Measurements from ENCODE around the gene CMYA5.
A peak's percentile ranks its signal among the peaks of the same experiment; 100 is the strongest.

The CMYA5 gene

GRCh38 chr5:79800979-79801827, 111.6 kb downstream of the CMYA5 start:
- DNase-seq = no peak

DNA sequence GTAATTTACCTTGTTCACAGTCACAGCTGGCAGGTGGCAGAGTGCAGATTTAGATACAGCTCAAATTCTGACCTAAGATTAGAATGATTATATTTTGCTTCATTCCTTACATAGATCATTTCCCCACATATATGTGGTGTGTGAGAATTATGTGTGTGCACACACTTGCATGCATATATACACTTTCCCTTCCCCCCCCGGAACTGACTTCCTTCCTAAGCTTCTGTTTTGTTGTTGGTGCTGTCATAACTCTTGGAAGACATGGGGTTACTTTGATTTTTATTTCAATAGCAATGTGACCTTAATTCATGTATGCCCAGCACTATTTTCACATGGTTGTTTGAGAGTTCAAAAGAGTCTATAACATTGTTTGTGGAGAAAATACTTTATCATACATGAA, 112.8 kb downstream of the CMYA5 start:
- DNase-seq = no peak

- no peak for DNase-seq
These were observed 113.4 kb downstream of the CMYA5 start for GRCh38 chr5:79803007-79803406.

- DNase-seq = no peak
These were observed 117.1 kb downstream of the CMYA5 start for GRCh38 chr5:79806741-79807140.

- no peak for DNase-seq
These were observed 120.1 kb downstream of the CMYA5 start for GRCh38 chr5:79809743-79810142.

GRCh38 chr5:79811081-79811480, 121.4 kb downstream of the CMYA5 start:
- DNase-seq = no peak

DNA sequence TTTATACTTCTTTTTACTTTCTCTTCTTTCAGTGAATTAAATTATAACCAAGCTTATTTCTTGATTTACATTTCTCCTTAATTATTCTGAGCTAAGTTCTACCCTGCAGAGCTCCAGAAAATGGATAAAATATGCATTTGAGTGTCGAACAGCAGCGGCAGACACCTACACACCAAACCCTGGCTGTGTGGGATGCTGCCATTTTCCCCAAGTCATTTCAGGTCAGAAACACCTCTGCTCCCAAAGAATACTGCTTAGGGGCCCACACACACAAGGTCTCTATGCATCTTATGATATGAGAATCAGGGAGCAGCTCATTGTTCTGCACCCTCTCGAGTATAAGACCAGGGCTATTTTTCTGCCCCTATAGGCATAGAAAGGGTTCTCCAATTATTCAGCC, 122.3 kb downstream of the CMYA5 start:
- DNase-seq = no peak

DNA sequence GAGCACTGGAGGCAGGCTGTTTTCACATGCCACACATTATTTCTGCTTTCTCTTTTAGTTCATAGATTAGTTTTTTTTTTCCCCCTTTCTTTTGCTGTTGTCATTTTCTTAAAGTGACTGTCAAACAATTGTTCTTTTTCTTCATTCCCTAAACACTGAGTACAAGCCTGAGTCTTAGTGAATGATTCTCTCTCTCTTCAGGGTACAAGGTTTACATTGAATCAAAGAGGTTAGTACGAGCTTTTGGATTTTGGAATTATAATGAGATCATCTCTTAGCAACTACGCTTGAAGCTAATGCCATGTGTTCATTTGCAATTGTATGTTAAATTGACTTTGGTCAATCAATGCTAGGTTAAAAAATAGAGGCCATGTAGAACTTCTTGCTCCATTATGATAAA, 125.1 kb downstream of the CMYA5 start:
- no peak for DNase-seq

DNA sequence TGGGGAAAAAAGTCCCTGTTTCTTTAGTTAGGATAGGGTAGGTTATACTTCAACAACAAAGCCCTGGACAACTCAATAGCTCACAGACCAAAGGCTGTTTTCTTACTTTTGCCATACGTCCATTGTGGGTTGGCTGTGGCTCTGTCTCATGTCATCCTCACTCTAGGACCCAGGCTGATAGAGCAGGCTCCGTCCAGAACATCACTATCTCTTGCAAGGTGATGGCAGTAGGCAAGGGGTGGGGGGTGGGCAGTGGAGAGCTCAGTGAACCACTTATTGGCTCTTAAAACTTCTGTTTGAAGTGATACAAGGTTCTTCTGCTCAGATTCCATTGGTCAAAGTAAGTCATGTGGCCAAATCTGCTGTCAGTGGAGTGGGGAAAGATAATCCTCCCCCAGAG, 126.4 kb downstream of the CMYA5 start:
- no peak for DNase-seq

DNA sequence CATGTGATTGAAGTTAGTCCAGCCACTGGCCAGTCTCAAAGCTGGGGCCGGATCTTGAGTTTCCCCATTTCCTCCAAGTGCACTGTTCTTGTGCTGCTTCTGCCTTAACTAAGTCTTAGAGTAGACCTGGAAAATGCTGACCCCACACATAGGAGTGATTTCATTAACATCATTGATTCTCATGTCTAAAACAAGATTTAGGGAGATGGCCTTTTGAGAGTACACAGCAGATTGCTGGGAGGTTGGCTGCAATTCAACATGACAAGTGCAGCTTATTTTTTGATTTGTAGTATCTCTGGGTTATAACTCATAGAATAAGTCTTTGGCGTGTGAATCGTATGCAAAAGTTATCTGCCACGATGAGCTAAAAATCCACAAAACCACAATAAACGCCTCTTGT, 131.0 kb downstream of the CMYA5 start:
- no peak for DNase-seq

GRCh38 chr5:79824444-79824843, 134.8 kb downstream of the CMYA5 start:
- DNase-seq = no peak

DNA sequence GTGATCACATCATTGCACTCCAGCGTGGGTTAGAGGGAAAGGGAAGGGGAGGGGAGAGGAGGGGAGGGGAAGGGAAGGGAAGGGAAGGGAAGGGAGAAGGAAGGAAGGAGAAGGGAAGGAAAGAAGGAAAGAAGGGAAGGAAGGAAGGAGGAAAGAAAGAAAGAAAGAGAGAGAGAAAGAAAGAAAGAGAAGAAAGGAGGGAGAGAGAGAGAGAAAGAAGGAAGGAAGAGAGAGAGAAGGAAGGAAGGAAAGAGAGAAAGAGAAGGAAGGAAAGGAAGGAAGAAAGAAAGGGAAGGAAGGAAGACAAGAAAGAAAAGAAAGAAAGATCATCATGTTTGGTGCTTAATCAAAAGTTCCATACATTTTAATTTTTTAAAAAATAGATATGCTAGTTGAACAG, 136.2 kb downstream of the CMYA5 start:
- DNase-seq = no peak

- DNase-seq = no peak
These were observed 137.6 kb downstream of the CMYA5 start for GRCh38 chr5:79827159-79827629.

DNA sequence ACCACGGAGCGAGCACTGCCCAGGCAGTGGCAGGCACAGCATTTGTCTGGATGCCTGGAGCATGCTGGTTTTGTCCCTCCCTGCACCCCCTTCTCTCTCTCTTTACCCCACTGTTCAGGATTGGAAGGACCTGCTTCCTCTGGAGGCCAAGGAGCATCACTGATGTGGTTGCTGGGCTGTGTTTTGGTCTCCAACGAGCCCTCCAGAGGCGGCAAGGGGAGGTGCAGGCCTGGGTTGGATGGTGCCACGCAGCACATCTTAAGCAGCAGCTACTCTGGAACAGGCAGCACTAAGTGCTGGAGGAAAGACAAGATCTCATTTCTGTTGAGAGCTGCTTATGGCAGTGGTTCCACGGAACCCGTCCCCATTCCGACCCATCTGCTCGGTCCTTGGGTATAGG, 139.6 kb downstream of the CMYA5 start:
- peak; percentile 27 for DNase-seq

DNA sequence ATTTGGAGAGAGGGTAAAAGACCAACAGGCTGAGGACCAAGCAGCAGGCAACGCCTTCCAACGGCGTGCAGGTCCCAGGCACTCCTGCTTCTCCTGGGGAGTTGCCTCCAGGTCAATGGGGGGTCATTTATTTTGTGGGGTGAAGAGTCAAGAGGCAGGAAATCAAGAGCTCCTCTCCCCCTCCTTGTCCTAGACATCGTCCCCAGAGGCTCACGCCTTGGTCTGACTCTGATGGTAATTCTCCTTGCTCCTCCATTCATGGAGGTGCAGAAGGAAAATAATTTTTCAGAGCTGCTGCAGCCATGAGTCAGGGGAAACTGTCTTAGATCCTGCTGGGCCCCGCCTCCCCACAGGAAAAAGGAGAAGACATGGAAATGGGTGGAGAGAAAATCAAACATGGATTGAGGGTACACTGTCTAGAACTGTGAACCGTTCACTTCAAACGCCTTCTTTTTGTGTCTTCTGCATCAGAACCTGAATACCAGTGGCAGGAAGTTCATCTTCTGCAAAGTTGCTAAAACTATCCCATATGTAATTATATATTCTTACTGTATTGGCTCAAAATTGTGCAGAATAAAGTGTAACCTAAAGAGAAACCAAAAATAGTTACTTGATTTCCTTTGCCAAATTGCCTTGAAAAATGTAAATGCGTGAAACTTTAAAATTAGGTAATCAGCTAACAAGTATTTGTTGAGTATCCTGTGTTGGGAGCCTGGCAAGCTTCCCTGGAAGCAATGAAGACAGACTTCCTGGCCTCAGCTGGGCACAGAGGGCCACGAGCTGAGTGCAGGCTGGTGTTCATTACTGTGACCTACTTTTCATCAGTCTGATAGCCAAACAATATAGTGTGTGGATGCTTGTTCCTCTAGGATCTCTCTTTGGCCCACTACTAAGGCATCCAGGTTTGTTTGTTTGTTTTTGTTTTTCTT, 142.0 kb downstream of the CMYA5 start:
- DNase-seq = no peak

GRCh38 chr5:79832911-79833310, 143.3 kb downstream of the CMYA5 start:
- no peak for DNase-seq

DNA sequence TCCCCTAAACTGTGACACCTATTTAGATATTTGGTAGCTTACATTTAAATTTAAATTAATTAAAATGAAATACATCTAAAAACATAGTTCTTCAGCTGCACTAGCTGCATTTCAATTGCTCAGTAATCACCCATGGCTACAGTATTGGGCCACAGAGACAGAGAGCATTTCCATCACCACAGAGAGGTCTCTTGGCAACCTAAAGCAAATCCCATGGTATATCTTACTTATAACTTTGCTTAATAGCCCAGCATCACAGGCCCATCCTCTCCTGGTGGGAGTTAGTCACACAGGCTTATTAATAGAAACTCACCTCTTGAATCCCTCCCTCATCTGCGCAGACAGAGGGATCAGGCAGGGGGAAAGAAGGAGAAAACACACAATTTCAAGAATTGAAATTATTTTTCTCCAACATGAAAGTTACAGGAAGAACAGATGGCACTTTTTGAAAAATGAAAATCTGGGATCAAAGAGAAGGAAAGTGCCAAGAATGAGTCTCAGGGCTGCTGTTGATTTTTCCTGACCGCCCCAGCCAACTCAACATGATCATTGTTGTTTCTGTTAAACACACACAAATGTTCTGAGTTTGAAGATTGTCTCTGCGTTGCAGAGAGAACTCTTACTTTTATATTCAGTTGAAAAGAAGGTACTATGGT, 144.6 kb downstream of the CMYA5 start:
- DNase-seq = no peak

GRCh38 chr5:79834754-79835714, 145.4 kb downstream of the CMYA5 start:
- DNase-seq = no peak

GRCh38 chr5:79837761-79838551, 148.3 kb downstream of the CMYA5 start:
- DNase-seq = no peak

DNA sequence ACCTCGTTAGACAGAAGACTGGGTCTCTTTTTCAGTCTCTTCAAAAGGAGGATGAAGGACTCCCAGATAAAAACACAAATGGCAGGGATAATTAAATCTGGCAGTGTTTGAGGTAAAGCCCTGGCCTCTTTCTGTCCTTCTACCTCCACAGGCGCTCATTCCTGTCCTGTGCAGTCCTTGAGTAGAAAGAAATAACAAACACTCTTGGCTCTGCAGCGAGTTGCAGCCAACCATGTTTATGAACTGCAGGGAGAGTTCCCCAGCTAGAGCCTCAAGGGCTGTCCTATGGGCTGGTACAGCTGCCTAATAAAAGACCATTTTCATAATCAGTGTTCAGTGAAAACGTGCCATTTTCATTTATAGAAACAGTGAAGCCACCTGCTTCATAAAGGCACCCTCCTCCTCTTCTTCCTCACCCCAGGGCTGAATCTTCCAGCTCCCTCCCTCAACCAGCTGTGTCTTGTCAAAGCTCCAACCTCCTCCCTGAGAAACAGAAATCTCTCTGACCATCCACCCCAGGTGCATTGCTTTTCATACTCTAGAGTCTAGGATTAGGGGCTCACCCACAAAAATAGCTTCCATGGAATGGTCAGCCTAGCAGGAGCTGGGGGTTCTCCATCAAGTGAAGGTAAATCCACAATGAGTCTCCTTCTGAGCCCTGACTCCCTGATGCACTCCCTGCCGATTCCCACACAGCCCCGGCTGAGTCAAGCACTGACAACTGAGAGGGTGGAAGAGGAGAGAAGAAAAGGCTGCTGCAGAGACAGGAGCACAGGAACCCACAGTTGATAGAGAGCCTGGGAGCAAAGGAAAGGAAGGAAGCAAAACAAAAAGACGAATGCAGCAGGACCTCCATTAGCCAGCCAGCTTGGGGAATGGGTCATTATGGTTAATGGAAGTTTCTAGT, 150.7 kb downstream of the CMYA5 start:
- DNase-seq = no peak

Data from activated CD4-positive, alpha-beta T cell treated with anti-CD3 and anti-CD28 coated beads for 48 hours (primary cell).